ENCODE results near the gene TBXA2R.

TBXA2R gene

GRCh38 chr19:3551792-3552095, 54.9 kb downstream of the TBXA2R start:
- H3K9me3 ChIP-seq (ENCODE audit: insufficient read depth, low read length) = no peaks in the 10 kb centered on the region
- DNase-seq (ENCODE audit: low read depth, low spot score) = no peak
- H3K4me1 ChIP-seq (ENCODE audit: insufficient read depth, insufficient read length) = peaks cover 29% of the 10 kb centered on the region
- no peaks in the 10 kb centered on the region for H3K27me3 ChIP-seq (ENCODE audit: insufficient read depth, insufficient read length)
- TF ChIP-seq ZNF274 (IDR thresholded peaks at IDR 0.05; ENCODE audit: low read depth, low read length) (no peak), YY1 (IDR thresholded peaks at IDR 0.05; ENCODE audit: insufficient read depth, insufficient read length) (no peak), SUZ12 (IDR thresholded peaks at IDR 0.05; ENCODE audit: extremely low read depth, insufficient read depth, insufficient read length) (no peak)
- H3K4me3 ChIP-seq (ENCODE audit: insufficient read length, low read depth) = no peak overlapping the region
- H3K36me3 ChIP-seq (ENCODE audit: insufficient read depth, insufficient read length, low read length) = peaks cover 66% of the 10 kb centered on the region
- H3K9ac ChIP-seq (ENCODE audit: insufficient read length, low read depth) = peak overlapping the region; percentile 42

DNA sequence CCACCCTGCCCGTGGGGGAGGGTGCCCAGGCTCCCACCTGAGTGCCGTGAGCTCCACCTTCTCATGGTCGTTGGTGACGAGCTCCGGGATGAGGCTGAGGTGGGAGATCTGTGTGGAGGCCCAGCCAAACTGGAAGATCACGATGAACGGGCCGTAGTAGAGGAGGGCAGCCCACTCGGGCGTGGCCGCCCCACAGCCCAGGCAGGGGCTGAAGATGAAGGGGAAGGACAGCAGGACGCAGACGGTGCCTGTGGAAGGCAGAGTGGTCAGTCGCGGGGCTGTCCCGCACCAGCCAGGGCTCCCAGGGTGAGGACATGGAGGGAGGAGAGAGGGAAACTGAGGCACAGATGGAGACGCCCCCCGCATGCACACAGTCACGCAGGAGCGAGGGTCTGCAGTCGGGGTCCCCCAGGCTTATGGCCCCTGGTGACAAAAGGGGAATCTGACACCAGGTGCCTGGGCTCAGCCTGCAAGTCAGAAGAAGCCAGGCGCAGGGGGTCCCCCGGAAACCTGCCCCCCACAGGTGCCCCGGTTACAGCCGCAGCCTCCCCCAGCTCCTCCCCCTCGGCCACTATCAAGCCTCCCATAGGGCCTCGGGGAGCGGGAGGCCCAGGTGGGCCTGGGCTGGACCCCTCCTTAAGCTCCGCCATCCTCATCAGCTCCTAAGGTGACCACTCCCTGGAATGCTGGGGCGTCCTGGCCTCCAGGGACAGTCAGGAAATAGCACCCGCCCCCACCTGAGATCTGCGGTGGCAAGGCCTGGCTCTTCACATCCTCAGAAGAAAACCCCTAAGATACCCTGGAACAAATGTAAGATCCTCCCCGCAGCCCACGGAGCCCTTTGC, 55.5 kb downstream of the TBXA2R start:
- no peak for DNase-seq (ENCODE audit: low read depth, low spot score)
- Histone ChIP-seq H3K27me3 (ENCODE audit: insufficient read depth, insufficient read length) (no peaks in the 10 kb centered on the region), H3K36me3 (ENCODE audit: insufficient read depth, insufficient read length, low read length) (peaks cover 68% of the 10 kb centered on the region), H3K9ac (ENCODE audit: insufficient read length, low read depth) (peak overlapping the region; percentile 42), H3K4me1 (ENCODE audit: insufficient read depth, insufficient read length) (peaks cover 25% of the 10 kb centered on the region), H3K9me3 (ENCODE audit: insufficient read depth, low read length) (no peaks in the 10 kb centered on the region), H3K4me3 (ENCODE audit: insufficient read length, low read depth) (no peak overlapping the region)
- TF ChIP-seq YY1 (IDR thresholded peaks at IDR 0.05; ENCODE audit: insufficient read depth, insufficient read length) (no peak), SUZ12 (IDR thresholded peaks at IDR 0.05; ENCODE audit: extremely low read depth, insufficient read depth, insufficient read length) (no peak), ZNF274 (IDR thresholded peaks at IDR 0.05; ENCODE audit: low read depth, low read length) (no peak)

GRCh38 chr19:3549816-3550215, 56.9 kb downstream of the TBXA2R start:
- Histone ChIP-seq H3K27me3 (ENCODE audit: insufficient read depth, insufficient read length) (no peaks in the 10 kb centered on the region), H3K9me3 (ENCODE audit: insufficient read depth, low read length) (no peaks in the 10 kb centered on the region), H3K4me3 (ENCODE audit: insufficient read length, low read depth) (no peak overlapping the region), H3K36me3 (ENCODE audit: insufficient read depth, insufficient read length, low read length) (peaks cover 74% of the 10 kb centered on the region), H3K9ac (ENCODE audit: insufficient read length, low read depth) (no peak overlapping the region), H3K4me1 (ENCODE audit: insufficient read depth, insufficient read length) (peaks cover 18% of the 10 kb centered on the region)
- DNase-seq (ENCODE audit: low read depth, low spot score) = no peak
- no peak for TF ChIP-seq ZNF274 (IDR thresholded peaks at IDR 0.05; ENCODE audit: low read depth, low read length)
- no peak for TF ChIP-seq YY1 (IDR thresholded peaks at IDR 0.05; ENCODE audit: insufficient read depth, insufficient read length)
- no peak for TF ChIP-seq SUZ12 (IDR thresholded peaks at IDR 0.05; ENCODE audit: extremely low read depth, insufficient read depth, insufficient read length)

GRCh38 chr19:3548606-3549005, 58.1 kb downstream of the TBXA2R start:
- Histone ChIP-seq H3K27me3 (ENCODE audit: insufficient read depth, insufficient read length) (no peaks in the 10 kb centered on the region), H3K4me3 (ENCODE audit: insufficient read length, low read depth) (no peak overlapping the region), H3K4me1 (ENCODE audit: insufficient read depth, insufficient read length) (peaks cover 20% of the 10 kb centered on the region), H3K9me3 (ENCODE audit: insufficient read depth, low read length) (no peaks in the 10 kb centered on the region), H3K36me3 (ENCODE audit: insufficient read depth, insufficient read length, low read length) (peaks cover 80% of the 10 kb centered on the region), H3K9ac (ENCODE audit: insufficient read length, low read depth) (no peak overlapping the region)
- DNase-seq (ENCODE audit: low read depth, low spot score) = no peak
- TF ChIP-seq YY1 (IDR thresholded peaks at IDR 0.05; ENCODE audit: insufficient read depth, insufficient read length) (no peak), ZNF274 (IDR thresholded peaks at IDR 0.05; ENCODE audit: low read depth, low read length) (no peak), SUZ12 (IDR thresholded peaks at IDR 0.05; ENCODE audit: extremely low read depth, insufficient read depth, insufficient read length) (no peak)

DNA sequence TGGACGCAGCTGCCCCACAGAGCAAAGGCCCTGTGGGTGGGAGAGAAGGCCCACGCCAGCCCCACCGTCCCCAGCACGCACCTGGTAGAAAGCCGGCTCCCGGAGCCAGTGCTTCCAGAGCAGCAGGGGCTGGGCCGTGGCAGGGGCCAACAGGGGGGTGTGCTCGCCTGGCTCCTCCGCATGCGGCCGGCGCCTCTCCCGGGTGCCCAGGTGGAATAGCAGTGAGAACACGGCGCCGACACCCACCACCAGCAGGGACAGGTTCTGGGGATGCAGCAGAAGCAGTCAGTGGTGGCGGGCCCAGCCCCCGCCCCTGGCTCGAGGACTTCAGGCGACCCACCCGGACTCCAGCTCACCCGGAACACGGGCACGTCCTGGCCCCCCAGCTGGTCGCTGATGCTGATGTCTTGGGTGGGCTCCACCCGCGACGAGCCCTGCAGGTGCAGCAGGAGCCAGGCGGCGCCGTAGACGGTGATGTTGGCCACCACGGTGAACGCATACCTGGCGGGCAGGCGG, 58.9 kb downstream of the TBXA2R start:
- peaks cover 83% of the 10 kb centered on the region for H3K36me3 ChIP-seq (ENCODE audit: insufficient read depth, insufficient read length, low read length)
- TF ChIP-seq YY1 (IDR thresholded peaks at IDR 0.05; ENCODE audit: insufficient read depth, insufficient read length) = no peak
- TF ChIP-seq ZNF274 (IDR thresholded peaks at IDR 0.05; ENCODE audit: low read depth, low read length) = no peak
- no peak for TF ChIP-seq SUZ12 (IDR thresholded peaks at IDR 0.05; ENCODE audit: extremely low read depth, insufficient read depth, insufficient read length)

DNA sequence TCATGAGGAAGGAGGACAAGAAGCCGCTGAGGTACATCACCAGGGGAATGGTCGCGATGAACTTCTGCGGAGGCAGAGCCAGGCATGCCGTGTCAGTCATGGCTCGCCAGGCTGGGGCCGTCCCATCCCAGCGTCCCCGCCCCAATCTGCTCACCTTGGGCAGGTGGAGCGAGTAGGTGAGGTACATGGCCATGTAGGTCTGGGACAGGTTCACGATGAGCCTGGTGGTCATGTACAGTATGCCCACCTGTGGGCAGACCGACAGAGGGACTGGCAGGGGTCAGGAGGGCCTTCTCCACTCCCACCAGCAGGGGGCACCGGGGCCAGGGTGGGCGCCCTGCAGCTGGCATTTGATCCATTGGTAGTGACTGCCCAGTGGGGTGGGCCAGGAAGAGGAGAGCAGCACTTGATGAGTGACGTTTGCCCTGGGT, 59.4 kb downstream of the TBXA2R start:
- no peak for TF ChIP-seq ZNF274 (IDR thresholded peaks at IDR 0.05; ENCODE audit: low read depth, low read length)
- TF ChIP-seq SUZ12 (IDR thresholded peaks at IDR 0.05; ENCODE audit: extremely low read depth, insufficient read depth, insufficient read length) = no peak
- TF ChIP-seq YY1 (IDR thresholded peaks at IDR 0.05; ENCODE audit: insufficient read depth, insufficient read length) = no peak
- H3K4me3 ChIP-seq (ENCODE audit: insufficient read length, low read depth) = no peak overlapping the region
- DNase-seq (ENCODE audit: low read depth, low spot score) = no peak
- H3K27me3 ChIP-seq (ENCODE audit: insufficient read depth, insufficient read length) = no peaks in the 10 kb centered on the region
- H3K36me3 ChIP-seq (ENCODE audit: insufficient read depth, insufficient read length, low read length) = peaks cover 84% of the 10 kb centered on the region
- H3K9me3 ChIP-seq (ENCODE audit: insufficient read depth, low read length) = no peaks in the 10 kb centered on the region
- peaks cover 15% of the 10 kb centered on the region for H3K4me1 ChIP-seq (ENCODE audit: insufficient read depth, insufficient read length)
- H3K9ac ChIP-seq (ENCODE audit: insufficient read length, low read depth) = no peak overlapping the region

More for the DNA sequence above, 58.9 kb downstream of the TBXA2R start:
- Histone ChIP-seq H3K27me3 (ENCODE audit: insufficient read depth, insufficient read length) (no peaks in the 10 kb centered on the region), H3K4me3 (ENCODE audit: insufficient read length, low read depth) (no peak overlapping the region), H3K4me1 (ENCODE audit: insufficient read depth, insufficient read length) (peaks cover 20% of the 10 kb centered on the region), H3K9me3 (ENCODE audit: insufficient read depth, low read length) (no peaks in the 10 kb centered on the region), H3K9ac (ENCODE audit: insufficient read length, low read depth) (no peak overlapping the region)
- no peak for DNase-seq (ENCODE audit: low read depth, low spot score)

- no peak overlapping the region for H3K4me3 ChIP-seq (ENCODE audit: insufficient read length, low read depth)
- H3K9me3 ChIP-seq (ENCODE audit: insufficient read depth, low read length) = no peaks in the 10 kb centered on the region
- H3K36me3 ChIP-seq (ENCODE audit: insufficient read depth, insufficient read length, low read length) = peaks cover 81% of the 10 kb centered on the region
- no peaks in the 10 kb centered on the region for H3K27me3 ChIP-seq (ENCODE audit: insufficient read depth, insufficient read length)
- no peak for DNase-seq (ENCODE audit: low read depth, low spot score)
- H3K9ac ChIP-seq (ENCODE audit: insufficient read length, low read depth) = peak overlapping the region; percentile 8
- H3K4me1 ChIP-seq (ENCODE audit: insufficient read depth, insufficient read length) = peaks cover 11% of the 10 kb centered on the region
- TF ChIP-seq ZNF274 (IDR thresholded peaks at IDR 0.05; ENCODE audit: low read depth, low read length) (no peak), SUZ12 (IDR thresholded peaks at IDR 0.05; ENCODE audit: extremely low read depth, insufficient read depth, insufficient read length) (no peak), YY1 (IDR thresholded peaks at IDR 0.05; ENCODE audit: insufficient read depth, insufficient read length) (no peak)
These were observed 60.6 kb downstream of the TBXA2R start for GRCh38 chr19:3546119-3546518.

Data from NT2/D1 (cell line).